K562 (cell line): ENCODE results near the gene OSBPL1A.

Experiments
- ASH1L ChIP-seq: fragments of 450-650 bp; IDR thresholded peaks from 2 replicates; pipeline ENCODE4 v1.6.1; 2018; ENCODE audit warnings: borderline replicate concordance, mild to moderate bottlenecking, low read depth; ENCODE audit not compliant: partially characterized antibody
- FOXM1 ChIP-seq, 2 experiments: fragments of 450-650 bp in 1 of 2; sonication (generic) in 1 of 2; formaldehyde crosslinking in 1 of 2; IDR thresholded peaks; 2 replicates each; pipeline versions ENCODE4 v1.6.1 to v1.9.0; 2017 to 2022; ENCODE audit warnings: low read depth in 2 of 2, mild to moderate bottlenecking in 2 of 2, missing genetic modification reagents in 1 of 2, moderate library complexity in 1 of 2
- KLF16 ChIP-seq: IDR thresholded peaks from 2 replicates; pipeline ENCODE4 v1.6.1; 2016; ENCODE audit warnings: antibody characterized with exemption
- SMARCA4 ChIP-seq: fragments of 450-650 bp; IDR thresholded peaks from 2 replicates; pipeline ENCODE4 v1.6.1; 2016
- TCF7L2 ChIP-seq: fragments of 150-350 bp; IDR thresholded peaks from 2 replicates; pipeline ENCODE4 v1.6.1; 2016; ENCODE audit warnings: low read depth, mild to moderate bottlenecking, low read length, moderate library complexity
- YBX1 ChIP-seq: fragments of 450-650 bp; IDR thresholded peaks from 2 replicates; pipeline ENCODE4 v1.7.1; 2016; ENCODE audit warnings: mild to moderate bottlenecking
- TF ChIP-seq, protein P1 (sequence below): fragments of 250-450 bp; sonication (Bioruptor Pico); IDR thresholded peaks from 2 replicates; pipeline ENCODE4 v1.8.0; 2021; ENCODE audit warnings: borderline replicate concordance, mild to moderate bottlenecking, moderate library complexity; ENCODE audit not compliant: poor library complexity, severe bottlenecking
- TF ChIP-seq, protein P2 (sequence below), 3 experiments: IDR thresholded peaks in 2 of 3; conservative IDR thresholded peaks in 1 of 3; 2 replicates each; pipeline ENCODE4 v1.5.1; 2011 to 2012; ENCODE audit warnings: low read length in 3 of 3, mild to moderate bottlenecking in 3 of 3, control low read depth in 2 of 3, improper control_type of control experiment in 1 of 3, inconsistent platforms in 1 of 3, low read depth in 1 of 3, mixed read lengths in 1 of 3, moderate library complexity in 1 of 3; ENCODE audit not compliant: insufficient read depth in 2 of 3

DNA sequence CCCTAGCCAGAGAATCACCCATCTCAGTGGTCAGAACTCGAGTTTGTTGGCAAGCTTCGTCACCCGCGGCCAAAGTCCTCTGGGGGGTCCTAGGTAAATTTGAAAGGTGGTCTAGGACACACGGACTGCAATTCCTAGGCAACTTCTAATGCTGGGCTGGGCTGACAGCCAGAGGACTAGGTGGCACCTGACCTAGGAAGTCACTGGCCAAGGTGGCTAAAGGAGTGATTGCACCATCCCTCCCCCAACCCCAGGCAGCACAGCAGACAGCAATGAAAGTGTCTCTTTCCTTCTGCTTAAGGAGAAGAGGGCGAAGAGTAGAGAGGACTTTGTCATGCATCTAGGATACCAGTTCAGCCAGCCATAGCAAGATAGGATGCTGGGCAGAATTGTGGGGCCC is 147.9 kb downstream of the OSBPL1A start:
- TF ChIP-seq, protein P1, sequence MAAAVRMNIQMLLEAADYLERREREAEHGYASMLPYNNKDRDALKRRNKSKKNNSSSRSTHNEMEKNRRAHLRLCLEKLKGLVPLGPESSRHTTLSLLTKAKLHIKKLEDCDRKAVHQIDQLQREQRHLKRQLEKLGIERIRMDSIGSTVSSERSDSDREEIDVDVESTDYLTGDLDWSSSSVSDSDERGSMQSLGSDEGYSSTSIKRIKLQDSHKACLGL: no peak
- TF ChIP-seq FOXM1 (IDR thresholded peaks at IDR 0.05; ENCODE audit: low read depth): no peak
- no peak for TF ChIP-seq FOXM1 (CRISPR knock-in tag; IDR thresholded peaks at IDR 0.05; ENCODE audit: low read depth)
- TF ChIP-seq SMARCA4: no peak
- TF ChIP-seq, protein P2, sequence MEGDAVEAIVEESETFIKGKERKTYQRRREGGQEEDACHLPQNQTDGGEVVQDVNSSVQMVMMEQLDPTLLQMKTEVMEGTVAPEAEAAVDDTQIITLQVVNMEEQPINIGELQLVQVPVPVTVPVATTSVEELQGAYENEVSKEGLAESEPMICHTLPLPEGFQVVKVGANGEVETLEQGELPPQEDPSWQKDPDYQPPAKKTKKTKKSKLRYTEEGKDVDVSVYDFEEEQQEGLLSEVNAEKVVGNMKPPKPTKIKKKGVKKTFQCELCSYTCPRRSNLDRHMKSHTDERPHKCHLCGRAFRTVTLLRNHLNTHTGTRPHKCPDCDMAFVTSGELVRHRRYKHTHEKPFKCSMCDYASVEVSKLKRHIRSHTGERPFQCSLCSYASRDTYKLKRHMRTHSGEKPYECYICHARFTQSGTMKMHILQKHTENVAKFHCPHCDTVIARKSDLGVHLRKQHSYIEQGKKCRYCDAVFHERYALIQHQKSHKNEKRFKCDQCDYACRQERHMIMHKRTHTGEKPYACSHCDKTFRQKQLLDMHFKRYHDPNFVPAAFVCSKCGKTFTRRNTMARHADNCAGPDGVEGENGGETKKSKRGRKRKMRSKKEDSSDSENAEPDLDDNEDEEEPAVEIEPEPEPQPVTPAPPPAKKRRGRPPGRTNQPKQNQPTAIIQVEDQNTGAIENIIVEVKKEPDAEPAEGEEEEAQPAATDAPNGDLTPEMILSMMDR (IDR thresholded peaks at IDR 0.05 in 2 of 3, conservative IDR thresholded peaks at IDR 0.05 in 1 of 3; ENCODE audit: insufficient read depth in 2 of 3, low read depth in 1 of 3, low read length in 3 of 3): no peak
- no peak for TF ChIP-seq YBX1
- TF ChIP-seq TCF7L2: no peak
- no peak for TF ChIP-seq KLF16
- no peak for TF ChIP-seq ASH1L
